ENCODE results near the gene ALPL. TPM values are rescaled to one million over a fixed set of nuclear protein-coding genes. Genes with fewer than 3 reads are reported as not detected.

The ALPL gene
- total RNA-seq, 2 donors from 2014 or later: 3.7 to 7.8 TPM

- no peak for TF ChIP-seq CTCF (IDR thresholded peaks at IDR 0.05)
- Histone ChIP-seq H3K36me3 (no peaks in the 10 kb centered on the region), H3K27me3 (replicated peaks; ENCODE audit: insufficient read depth) (no peaks in the 10 kb centered on the region), H3K4me1 (ENCODE audit: control insufficient read depth in 1 of 2, low read depth in 2 of 2) (peaks cover 0 to 8% of the 10 kb centered on the region in 2 donors), H3K4me3 (no peak overlapping the region), H3K27ac (no peak overlapping the region), H3K9me3 (no peaks in the 10 kb centered on the region)
- DNase-seq (ENCODE audit: low spot score): no peak
- no peak for ATAC-seq (ENCODE audit: insufficient number of reproducible peaks, low FRiP score, low read depth)
Observed at GRCh38 chr1:21620011-21620410, 110.8 kb downstream of the ALPL start.

- ATAC-seq (ENCODE audit: insufficient number of reproducible peaks, low FRiP score, low read depth) (no peak), DNase-seq (ENCODE audit: low spot score) (no peak)
- H3K4me1 ChIP-seq (ENCODE audit: control insufficient read depth in 1 of 2, low read depth in 2 of 2): peaks cover 0 to 8% of the 10 kb centered on the region in 2 donors
- no peak for TF ChIP-seq CTCF (IDR thresholded peaks at IDR 0.05)
- H3K4me3 ChIP-seq: no peak overlapping the region
- no peaks in the 10 kb centered on the region for H3K9me3 ChIP-seq
- no peaks in the 10 kb centered on the region for H3K36me3 ChIP-seq
- no peaks in the 10 kb centered on the region for H3K27me3 ChIP-seq (replicated peaks; ENCODE audit: insufficient read depth)
- H3K27ac ChIP-seq: no peak overlapping the region
Observed at GRCh38 chr1:21620496-21620895, 111.3 kb downstream of the ALPL start.

- Histone ChIP-seq H3K27ac (no peak overlapping the region), H3K4me1 (ENCODE audit: control insufficient read depth in 1 of 2, low read depth in 2 of 2) (peaks cover 0 to 8% of the 10 kb centered on the region in 2 donors), H3K27me3 (replicated peaks; ENCODE audit: insufficient read depth) (no peaks in the 10 kb centered on the region), H3K9me3 (no peaks in the 10 kb centered on the region), H3K4me3 (no peak overlapping the region), H3K36me3 (no peaks in the 10 kb centered on the region)
- ATAC-seq (ENCODE audit: insufficient number of reproducible peaks, low FRiP score, low read depth) (no peak), DNase-seq (ENCODE audit: low spot score) (no peak)
- TF ChIP-seq CTCF (IDR thresholded peaks at IDR 0.05): no peak
Observed at GRCh38 chr1:21621051-21621450, 111.8 kb downstream of the ALPL start.

GRCh38 chr1:21621761-21622436 lies 112.7 kb downstream of the ALPL start:
- H3K4me3 ChIP-seq: no peak overlapping the region
- no peak for DNase-seq (ENCODE audit: low spot score)
- no peaks in the 10 kb centered on the region for H3K36me3 ChIP-seq
- ATAC-seq (ENCODE audit: insufficient number of reproducible peaks, low FRiP score, low read depth): no peak
- no peaks in the 10 kb centered on the region for H3K27me3 ChIP-seq (replicated peaks; ENCODE audit: insufficient read depth)
- no peak for TF ChIP-seq CTCF (IDR thresholded peaks at IDR 0.05)
- no peaks in the 10 kb centered on the region for H3K9me3 ChIP-seq
- H3K27ac ChIP-seq: no peak overlapping the region
- peaks cover 0 to 8% of the 10 kb centered on the region in 2 donors for H3K4me1 ChIP-seq (ENCODE audit: control insufficient read depth in 1 of 2, low read depth in 2 of 2)

GRCh38 chr1:21622466-21623315 lies 113.5 kb downstream of the ALPL start:
- TF ChIP-seq CTCF (IDR thresholded peaks at IDR 0.05): no peak
- DNase-seq (ENCODE audit: low spot score): no peak
- Histone ChIP-seq H3K4me3 (no peak overlapping the region), H3K4me1 (ENCODE audit: control insufficient read depth in 1 of 2, low read depth in 2 of 2) (peaks cover 0 to 8% of the 10 kb centered on the region in 2 donors), H3K36me3 (no peaks in the 10 kb centered on the region), H3K27ac (no peak overlapping the region), H3K27me3 (replicated peaks; ENCODE audit: insufficient read depth) (no peaks in the 10 kb centered on the region), H3K9me3 (no peaks in the 10 kb centered on the region)
- no peak for ATAC-seq (ENCODE audit: insufficient number of reproducible peaks, low FRiP score, low read depth)
